Activated CD4-positive, alpha-beta T cell treated with anti-CD3 and anti-CD28 coated beads, Interleukin-2, amount 50 U/mL, for 16 hours (primary cell): ENCODE measurements around the gene MOCS1.
A peak's percentile ranks its signal among the peaks of the same experiment; 100 is the strongest.
"Not testable (repeated sequence)": the region's sequence is repeated elsewhere in the genome, so short reads cannot be mapped to it uniquely, and the experiment has no call there.

ENCODE experiments used
- DNase-seq: peaks from one replicate; pipeline ENCODE4 v3.0.0-alpha.2; 2020

Gene MOCS1

GRCh38 chr6:39934131-39934757 is at the start of gene MOCS1:
TSS of gene MOCS1 (minus strand) at chr6:39934462. CDS start at chr6:39934417, 45 bp downstream.
- DNase-seq = peak; percentile 21

DNA sequence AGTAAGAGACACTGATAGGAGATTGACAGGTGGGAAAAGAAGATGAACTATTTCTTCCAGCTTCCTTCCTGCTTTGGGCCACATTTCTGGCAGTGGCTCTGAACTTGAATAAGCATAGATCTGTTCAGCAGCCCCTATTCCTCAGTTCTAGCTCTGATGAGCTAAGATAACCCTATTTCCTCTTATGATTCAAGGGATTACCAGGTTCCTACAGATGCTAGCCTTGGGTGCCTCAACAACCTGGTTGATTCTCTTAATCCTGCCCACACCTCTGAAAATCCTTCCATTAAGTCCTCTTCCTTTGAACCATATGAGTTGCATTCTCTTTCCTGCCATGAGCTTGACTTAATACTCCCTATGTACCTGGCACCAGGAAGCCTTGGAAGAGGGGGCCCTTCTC is 49.8 kb upstream of the MOCS1 start:
- DNase-seq = no peak

- no peak for DNase-seq
Observed at GRCh38 chr6:39983193-39983592, 48.9 kb upstream of the MOCS1 start.

DNA sequence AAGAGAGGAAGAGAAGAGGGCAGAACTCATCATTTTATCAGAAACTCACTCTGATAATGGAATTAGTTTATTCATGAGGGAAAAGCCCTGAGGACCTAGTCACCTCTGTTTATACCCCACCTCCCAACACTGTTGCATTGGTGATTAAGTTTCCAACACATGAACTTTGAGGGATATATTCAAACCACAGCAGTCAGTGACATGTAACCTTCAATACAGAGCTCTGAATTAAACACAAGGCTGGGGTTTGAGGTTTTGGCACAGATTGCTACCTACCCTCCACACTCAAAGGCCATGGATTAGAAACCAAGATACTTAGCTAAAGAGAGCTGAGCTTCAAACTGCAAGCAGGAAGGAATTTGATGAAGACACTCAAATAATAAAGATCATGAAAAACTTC is 48.5 kb upstream of the MOCS1 start:
- no peak for DNase-seq

GRCh38 chr6:39980839-39981580 is 46.7 kb upstream of the MOCS1 start:
- DNase-seq = peak; percentile 14

GRCh38 chr6:39979461-39980328 is 45.4 kb upstream of the MOCS1 start:
- DNase-seq = no peak

GRCh38 chr6:39978240-39978639 is 44.0 kb upstream of the MOCS1 start:
- DNase-seq = no peak

GRCh38 chr6:39973661-39974060 is 39.4 kb upstream of the MOCS1 start:
- no peak for DNase-seq

GRCh38 chr6:39972717-39973116 is 38.5 kb upstream of the MOCS1 start:
- not testable (repeated sequence) for DNase-seq

GRCh38 chr6:39971131-39971530 is 36.9 kb upstream of the MOCS1 start:
- not testable (repeated sequence) for DNase-seq

GRCh38 chr6:39965751-39966150 is 31.5 kb upstream of the MOCS1 start:
- DNase-seq = no peak

DNA sequence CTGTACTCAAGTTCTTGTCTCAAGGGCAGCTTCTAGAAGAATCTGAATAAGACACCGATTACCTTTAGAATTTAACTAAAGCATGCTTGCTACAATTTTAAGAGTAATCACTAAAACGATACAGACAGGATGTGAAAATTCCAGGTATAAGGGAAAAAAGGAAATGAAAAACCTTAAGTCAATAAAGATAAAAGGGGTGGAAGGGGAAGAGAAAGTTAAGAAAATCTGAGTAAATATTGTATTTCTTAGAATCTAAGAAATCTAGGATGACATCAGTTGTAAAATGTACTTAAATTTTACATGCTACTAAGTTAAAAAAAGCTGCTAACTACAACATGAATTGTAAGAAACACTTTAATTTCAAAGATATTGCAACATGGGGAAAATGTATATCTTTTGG is 30.3 kb upstream of the MOCS1 start:
- no peak for DNase-seq

- no peak for DNase-seq
Observed at GRCh38 chr6:39964094-39964493, 29.8 kb upstream of the MOCS1 start.

GRCh38 chr6:39962831-39963230 is 28.6 kb upstream of the MOCS1 start:
- DNase-seq = no peak

DNA sequence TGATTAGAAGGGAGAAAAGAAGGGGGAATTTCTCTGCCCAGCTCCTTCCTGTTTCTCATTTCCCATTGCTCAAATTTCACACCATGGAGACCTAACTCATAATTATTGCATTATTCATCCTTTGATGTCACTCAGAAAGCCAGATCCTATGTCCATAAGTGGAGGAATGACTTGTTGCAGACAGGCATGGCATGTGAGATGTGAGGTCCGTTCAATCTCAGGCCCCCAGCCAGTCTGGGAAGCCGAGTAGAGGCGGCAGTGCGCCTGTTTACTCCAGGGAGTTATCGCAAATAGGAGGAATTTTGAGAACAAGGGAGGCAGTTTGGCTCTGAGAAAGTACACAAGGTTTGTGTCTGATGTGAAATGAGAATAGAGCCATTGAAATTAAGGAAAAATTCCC is 26.9 kb upstream of the MOCS1 start:
- DNase-seq = no peak

DNA sequence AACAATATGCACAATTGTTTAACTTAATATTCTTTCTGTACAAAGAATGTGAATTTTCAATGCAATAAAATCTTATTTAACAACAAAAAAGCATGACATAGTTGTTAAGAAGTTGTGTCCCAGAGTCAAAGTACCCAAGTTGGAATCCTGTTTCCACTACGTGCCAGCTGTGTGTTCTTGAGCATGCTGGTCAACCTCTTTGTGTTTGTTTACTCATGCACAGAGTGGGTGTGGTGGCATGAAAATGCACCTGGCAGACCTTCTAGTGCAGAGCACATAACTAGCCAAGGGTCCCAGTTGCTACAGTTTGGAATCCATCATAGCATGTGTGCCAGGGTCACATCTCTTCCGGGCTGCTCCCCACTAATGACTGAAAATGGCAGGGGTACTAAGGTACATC is 24.7 kb upstream of the MOCS1 start:
- DNase-seq = no peak

DNA sequence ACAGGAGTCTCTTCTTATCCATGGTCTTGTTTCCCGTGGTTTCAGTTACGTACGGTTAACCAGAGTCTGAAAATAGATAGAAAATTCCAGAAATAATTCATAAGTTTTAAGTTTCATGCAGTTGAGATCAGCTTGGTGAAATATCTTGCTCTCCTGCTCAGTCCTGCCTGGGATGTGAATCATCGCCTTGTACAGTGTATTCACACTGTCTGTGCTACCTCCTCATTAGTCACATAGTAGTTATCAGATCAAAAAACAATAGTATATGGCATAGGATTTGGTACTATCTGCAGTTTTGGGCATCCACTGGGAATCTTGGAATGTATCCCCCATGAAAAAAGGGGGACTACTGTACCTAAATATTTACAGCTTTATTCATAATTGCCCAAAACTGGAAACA is 22.7 kb upstream of the MOCS1 start:
- DNase-seq = no peak

DNA sequence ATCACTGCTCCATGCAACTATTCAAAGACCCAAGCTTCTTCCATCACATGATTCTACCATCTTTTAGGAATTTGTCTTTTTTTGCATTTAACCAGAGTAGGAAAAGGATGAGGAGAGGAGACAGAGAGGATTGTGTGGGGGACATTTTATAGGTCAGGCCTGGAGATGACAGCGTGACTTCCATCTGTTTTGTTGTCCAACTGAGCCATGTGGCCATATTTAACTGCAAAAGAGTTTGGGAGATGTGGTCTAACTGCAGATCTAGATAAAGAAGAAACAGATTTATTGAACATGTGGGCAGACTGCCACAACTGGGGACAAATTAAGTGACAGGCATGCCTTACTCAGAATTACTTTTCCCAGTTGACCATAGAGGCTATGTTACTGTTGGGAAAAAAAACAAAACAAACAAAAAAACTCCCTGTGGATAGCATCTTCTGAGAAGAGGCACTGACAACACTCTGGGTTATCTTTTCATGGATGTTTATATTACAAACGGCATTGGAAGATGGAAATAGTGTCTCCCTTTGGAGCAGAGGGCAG is 18.9 kb upstream of the MOCS1 start:
- DNase-seq = no peak

GRCh38 chr6:39952167-39952566 is 17.9 kb upstream of the MOCS1 start:
- DNase-seq = no peak

- no peak for DNase-seq
Observed at GRCh38 chr6:39951716-39952115, 17.5 kb upstream of the MOCS1 start.

DNA sequence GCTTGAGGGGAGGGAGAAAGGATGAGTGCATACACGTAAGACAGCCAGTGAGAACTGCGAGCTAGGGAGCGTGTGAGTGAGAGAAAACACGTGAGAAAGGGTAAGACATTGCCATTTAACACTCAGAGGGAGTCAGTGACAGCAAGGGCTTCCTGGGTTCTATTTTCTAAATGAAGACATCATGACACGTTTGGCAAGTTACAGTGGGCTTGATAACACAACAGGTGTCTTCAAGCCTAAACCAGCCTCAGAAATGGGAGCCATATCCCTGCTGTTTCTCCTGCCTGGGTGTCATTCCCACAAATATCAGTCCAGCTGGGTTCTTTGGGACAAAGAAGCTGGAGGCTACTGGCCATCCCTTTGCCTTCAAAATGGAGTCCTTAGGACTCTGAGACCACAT is 16.9 kb upstream of the MOCS1 start:
- no peak for DNase-seq

GRCh38 chr6:39950125-39950720 is 16.0 kb upstream of the MOCS1 start:
- DNase-seq = no peak

DNA sequence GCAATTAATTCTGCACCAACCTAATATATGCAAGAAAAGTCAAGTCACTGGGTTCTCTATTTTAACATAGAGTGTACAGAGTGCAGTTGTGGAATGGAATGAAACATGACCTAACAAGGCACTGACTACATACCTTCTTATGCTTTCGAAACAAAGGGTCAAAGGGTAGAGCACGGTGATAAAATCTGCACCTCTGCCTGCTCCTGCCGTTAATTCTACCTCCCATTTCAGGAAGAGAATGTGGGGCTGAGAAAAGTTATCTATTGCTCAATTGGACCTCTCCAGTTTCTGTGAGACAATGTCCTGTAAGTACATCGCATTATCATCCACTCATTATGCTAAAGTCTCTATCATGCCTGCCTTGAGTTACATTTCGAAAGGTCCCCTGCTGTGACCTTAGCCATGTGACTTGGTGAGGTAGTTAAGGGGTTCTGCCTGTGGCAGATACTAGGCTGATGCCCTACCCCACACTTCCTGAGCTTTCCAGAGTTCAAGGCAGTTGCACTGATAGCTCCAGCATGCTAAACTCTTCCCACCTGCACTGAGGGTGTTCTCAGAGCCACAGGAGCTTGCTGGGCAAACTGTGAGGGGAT is 14.0 kb upstream of the MOCS1 start:
- no peak for DNase-seq
